ENCODE results near the gene PDE8B.
A peak's percentile ranks its signal among the peaks of the same experiment; 100 is the strongest.

Gene PDE8B

GRCh38 chr5:77189421-77189820, 21.1 kb upstream of the PDE8B start:
- no peak for TF ChIP-seq CTCF (IDR thresholded peaks at IDR 0.05; ENCODE audit: control insufficient read depth, extremely low read depth, insufficient read depth)
- DNase-seq (ENCODE audit: low read depth): no peak
- no peak overlapping the region for H3K4me3 ChIP-seq (ENCODE audit: low read depth, low read length)

- no peak for TF ChIP-seq CTCF (IDR thresholded peaks at IDR 0.05; ENCODE audit: control insufficient read depth, extremely low read depth, insufficient read depth)
- peak; percentile 59 for DNase-seq (ENCODE audit: low read depth)
- H3K4me3 ChIP-seq (ENCODE audit: low read depth, low read length): no peak overlapping the region
Measured at GRCh38 chr5:77192441-77193050, 17.9 kb upstream of the PDE8B start.

DNA sequence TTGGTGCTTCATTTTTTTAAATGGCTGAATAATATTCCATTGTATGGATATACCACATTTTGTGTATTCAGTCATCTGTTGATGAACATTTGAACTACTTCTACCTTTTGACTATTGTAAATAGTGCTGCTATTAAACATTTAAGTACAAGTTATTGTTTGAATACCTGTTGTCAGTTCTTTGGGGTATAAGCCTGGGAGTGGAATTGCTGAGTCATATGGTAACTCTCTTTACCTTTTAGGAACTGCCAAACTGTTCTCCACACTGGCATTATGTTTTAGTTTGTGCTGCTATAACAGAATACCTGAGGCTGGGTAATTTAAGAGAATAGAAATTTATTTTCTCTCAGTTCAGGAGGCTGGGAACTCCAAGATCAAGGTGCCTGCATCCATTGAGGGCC, 15.7 kb upstream of the PDE8B start:
- no peak for TF ChIP-seq CTCF (IDR thresholded peaks at IDR 0.05; ENCODE audit: control insufficient read depth, extremely low read depth, insufficient read depth)
- no peak for DNase-seq (ENCODE audit: low read depth)

DNA sequence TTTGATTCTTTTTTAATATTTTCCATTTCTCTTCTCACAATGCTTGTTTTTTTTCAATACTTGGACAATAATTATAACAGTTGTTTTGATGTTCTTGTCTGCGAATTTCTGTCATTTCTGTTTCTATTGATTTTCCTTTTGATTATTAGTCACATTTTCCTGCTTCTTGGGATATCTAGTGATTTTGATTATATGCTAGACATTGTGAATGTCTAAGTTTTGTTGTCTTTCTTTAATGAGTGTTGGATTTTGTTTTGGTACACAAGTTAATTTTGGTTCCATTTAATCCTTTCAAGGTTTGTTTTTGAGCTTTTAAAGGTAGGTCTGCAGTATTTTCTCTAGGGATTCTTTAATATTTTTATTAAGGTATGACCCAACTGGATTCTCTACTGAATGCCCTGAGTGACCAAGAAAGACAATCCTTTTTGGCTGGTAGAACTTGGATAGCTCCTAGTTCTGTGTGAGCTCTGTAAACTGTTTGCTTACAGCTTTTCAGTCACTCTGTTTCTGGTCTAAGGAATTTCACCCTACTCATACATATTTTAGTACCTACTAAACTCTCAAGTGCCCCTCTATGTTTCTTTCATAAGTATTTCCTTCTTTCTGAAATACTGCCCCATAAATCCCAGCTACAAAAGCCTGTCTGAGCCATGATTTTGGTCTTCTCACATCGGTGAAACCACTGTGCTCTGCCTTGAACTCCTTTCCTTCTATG, 12.5 kb upstream of the PDE8B start:
- DNase-seq (ENCODE audit: low read depth): no peak
- H3K4me3 ChIP-seq (ENCODE audit: low read depth, low read length): no peak overlapping the region
- no peak for TF ChIP-seq CTCF (IDR thresholded peaks at IDR 0.05; ENCODE audit: control insufficient read depth, extremely low read depth, insufficient read depth)

More for the DNA sequence above, 15.7 kb upstream of the PDE8B start:
- no peak overlapping the region for H3K4me3 ChIP-seq (ENCODE audit: low read depth, low read length)

GRCh38 chr5:77200663-77201062, 9.8 kb upstream of the PDE8B start:
- DNase-seq (ENCODE audit: low read depth): no peak
- H3K4me3 ChIP-seq (ENCODE audit: low read depth, low read length): no peak overlapping the region
- TF ChIP-seq CTCF (IDR thresholded peaks at IDR 0.05; ENCODE audit: control insufficient read depth, extremely low read depth, insufficient read depth): no peak

GRCh38 chr5:77202145-77202544, 8.3 kb upstream of the PDE8B start:
- H3K4me3 ChIP-seq (ENCODE audit: low read depth, low read length): no peak overlapping the region
- TF ChIP-seq CTCF (IDR thresholded peaks at IDR 0.05; ENCODE audit: control insufficient read depth, extremely low read depth, insufficient read depth): no peak
- no peak for DNase-seq (ENCODE audit: low read depth)

- no peak overlapping the region for H3K4me3 ChIP-seq (ENCODE audit: low read depth, low read length)
- DNase-seq (ENCODE audit: low read depth): peak; percentile 80
- no peak for TF ChIP-seq CTCF (IDR thresholded peaks at IDR 0.05; ENCODE audit: control insufficient read depth, extremely low read depth, insufficient read depth)
Measured at GRCh38 chr5:77204967-77205366, 5.5 kb upstream of the PDE8B start.

Data from LNCaP clone FGC (cell line).